H9 (cell line): ENCODE measurements around the gene ZNF646. TPM values are rescaled to one million over a fixed set of nuclear protein-coding genes. Genes with fewer than 3 reads are reported as not detected.

Experiments
- DNase-seq: peaks from one replicate; pipeline ENCODE4 v3.0.0-alpha.2; 2017
- H2AFZ ChIP-seq: one replicate; pipeline ENCODE4 v1.6.1; 2013; ENCODE audit warnings: mild to moderate bottlenecking, low read length, control low read depth, moderate library complexity
- H2AK5ac ChIP-seq: 2 replicates; pipeline ENCODE4 v1.6.1; 2013; ENCODE audit warnings: low read length, control low read depth, mixed read lengths; ENCODE audit not compliant: insufficient read length
- H2BK120ac ChIP-seq: one replicate; pipeline ENCODE4 v1.6.1; 2013; ENCODE audit warnings: low read depth, mild to moderate bottlenecking, low read length, control low read depth, inconsistent platforms; ENCODE audit not compliant: poor library complexity, severe bottlenecking
- H2BK12ac ChIP-seq: 2 replicates; pipeline ENCODE4 v1.6.1; 2013; ENCODE audit warnings: low read length, control low read depth, mixed read lengths, low read depth; ENCODE audit not compliant: insufficient read length
- H2BK15ac ChIP-seq: 2 replicates; pipeline ENCODE4 v1.6.1; 2013; ENCODE audit warnings: low read depth, low read length, control low read depth
- H2BK20ac ChIP-seq: one replicate; pipeline ENCODE4 v1.6.1; 2013; ENCODE audit warnings: low read depth, mild to moderate bottlenecking, low read length, control low read depth, inconsistent platforms; ENCODE audit not compliant: poor library complexity, severe bottlenecking
- H2BK5ac ChIP-seq: 2 replicates; pipeline ENCODE4 v1.6.1; 2013; ENCODE audit warnings: low read length, control low read depth, mixed read lengths; ENCODE audit not compliant: insufficient read length
- H3K14ac ChIP-seq: 2 replicates; pipeline ENCODE4 v1.6.1; 2013; ENCODE audit warnings: low read length, control low read depth; ENCODE audit not compliant: insufficient read depth
- H3K18ac ChIP-seq: 2 replicates; pipeline ENCODE4 v1.6.1; 2013; ENCODE audit warnings: low read depth, mild to moderate bottlenecking, mixed read lengths, low read length, control low read depth; ENCODE audit not compliant: insufficient read length
- H3K23ac ChIP-seq: 2 replicates; pipeline ENCODE4 v1.6.1; 2013; ENCODE audit warnings: low read length, control low read depth, mixed read lengths, low read depth; ENCODE audit not compliant: insufficient read length
- H3K23me2 ChIP-seq: 2 replicates; pipeline ENCODE4 v1.6.1; 2013; ENCODE audit warnings: low read depth, mild to moderate bottlenecking, mixed read lengths, low read length, control low read depth; ENCODE audit not compliant: insufficient read length, poor library complexity, severe bottlenecking
- H3K27ac ChIP-seq: 2 replicates; pipeline ENCODE4 v1.5.1; 2013; ENCODE audit warnings: low read length, control low read depth, mixed read lengths, low read depth; ENCODE audit not compliant: insufficient read length
- H3K27me3 ChIP-seq: 2 replicates; pipeline ENCODE4 v1.6.1; 2013; ENCODE audit warnings: low read length, control low read depth, inconsistent platforms; ENCODE audit not compliant: insufficient read depth
- H3K4ac ChIP-seq: 2 replicates; pipeline ENCODE4 v1.6.1; 2013; ENCODE audit warnings: low read depth, mild to moderate bottlenecking, control low read depth, inconsistent platforms, low read length, moderate library complexity
- H3K4me1 ChIP-seq: 2 replicates; pipeline ENCODE4 v1.6.1; 2013; ENCODE audit warnings: low read length, control low read depth, inconsistent platforms; ENCODE audit not compliant: insufficient read depth
- H3K4me2 ChIP-seq: 2 replicates; pipeline ENCODE4 v1.6.1; 2013; ENCODE audit warnings: low read length, control low read depth, mixed read lengths; ENCODE audit not compliant: insufficient read length, insufficient read depth
- H3K56ac ChIP-seq: 2 replicates; pipeline ENCODE4 v1.6.1; 2013; ENCODE audit warnings: low read depth, mild to moderate bottlenecking, mixed read lengths, low read length, control low read depth; ENCODE audit not compliant: insufficient read length
- H3K79me1 ChIP-seq: 2 replicates; pipeline ENCODE4 v1.6.1; 2013; ENCODE audit warnings: low read depth, mild to moderate bottlenecking, moderate library complexity, low read length, control low read depth, inconsistent platforms; ENCODE audit not compliant: insufficient read depth, poor library complexity, severe bottlenecking
- H3K79me2 ChIP-seq: 2 replicates; pipeline ENCODE4 v1.6.1; 2013; ENCODE audit warnings: low read length, control low read depth, inconsistent platforms; ENCODE audit not compliant: insufficient read depth
- H3K9ac ChIP-seq: 2 replicates; pipeline ENCODE4 v1.6.1; 2013; ENCODE audit warnings: low read length, control low read depth, mixed read lengths; ENCODE audit not compliant: insufficient read length; ENCODE audit errors: extremely low read depth
- H3K9me3 ChIP-seq: one replicate; pipeline ENCODE4 v1.6.1; 2013; ENCODE audit warnings: low read depth, low read length, inconsistent platforms; ENCODE audit not compliant: control insufficient read depth
- H3T11ph ChIP-seq: one replicate; pipeline ENCODE4 v1.6.1; 2013; ENCODE audit warnings: mild to moderate bottlenecking, low read length, control low read depth, inconsistent platforms
- H4K20me1 ChIP-seq: one replicate; pipeline ENCODE4 v1.6.1; 2013; ENCODE audit not compliant: control insufficient read depth, insufficient read length, insufficient read depth
- H4K5ac ChIP-seq: 2 replicates; pipeline ENCODE4 v1.6.1; 2013; ENCODE audit warnings: low read depth, mild to moderate bottlenecking, mixed read lengths, low read length, control low read depth; ENCODE audit not compliant: insufficient read length
- H4K8ac ChIP-seq: replicated peaks from 2 replicates; pipeline ENCODE4 v1.6.1; 2013; ENCODE audit warnings: low read length, control low read depth, mixed read lengths, low read depth; ENCODE audit not compliant: insufficient read length
- H4K91ac ChIP-seq: 2 replicates; pipeline ENCODE4 v1.6.1; 2013; ENCODE audit warnings: low read depth, mild to moderate bottlenecking, moderate library complexity, mixed read lengths, low read length, control low read depth; ENCODE audit not compliant: insufficient read length
- H3K27ac Mint-ChIP-seq, 3 experiments: 2 replicates in 2 of 3; 3 replicates in 1 of 3; pipeline ENCODE4 v1.8.0; 2020 to 2021; ENCODE audit warnings: mixed read lengths in 3 of 3, mild to moderate bottlenecking in 1 of 3, moderate library complexity in 1 of 3
- H3K27me3 Mint-ChIP-seq: 2 replicates; pipeline ENCODE4 v1.8.0; 2021; ENCODE audit warnings: low read depth, mild to moderate bottlenecking, moderate library complexity, mixed read lengths
- H3K36me3 Mint-ChIP-seq, 3 experiments: 2 replicates in 2 of 3; 3 replicates in 1 of 3; pipeline ENCODE4 v1.8.0; 2020 to 2021; ENCODE audit warnings: low read depth in 3 of 3, mixed read lengths in 3 of 3; ENCODE audit not compliant: insufficient read depth in 1 of 3
- H3K4me1 Mint-ChIP-seq, 2 experiments: 2 replicates each; pipeline ENCODE4 v1.8.0; 2020; ENCODE audit warnings: mixed read lengths in 2 of 2
- H3K4me3 Mint-ChIP-seq, 2 experiments: 2 replicates in 1 of 2; 3 replicates in 1 of 2; pipeline ENCODE4 v1.8.0; 2020 to 2021; ENCODE audit warnings: mild to moderate bottlenecking in 2 of 2, mixed read lengths in 2 of 2, moderate library complexity in 1 of 2
- H3K9me3 Mint-ChIP-seq, 2 experiments: 2 replicates in 1 of 2; 3 replicates in 1 of 2; pipeline ENCODE4 v1.8.0; 2020; ENCODE audit warnings: mild to moderate bottlenecking in 2 of 2, mixed read lengths in 2 of 2, moderate library complexity in 1 of 2
- WGBS: extraction: QIAGEN DNeasy Blood & Tissue Kit; methylation state at CpG from one replicate; pipeline ENCODE4 v1.1.7; 2013; ENCODE audit warnings: missing lambda C conversion rate, low lambda C conversion rate, mixed read lengths; ENCODE audit not compliant: insufficient read length; ENCODE audit errors: extremely low coverage; 5-methylcytosine and 5-hydroxymethylcytosine counted together
- total RNA-seq: library from RNA; stranded (reverse); gene quantifications from 2 replicates; pipeline ENCODE4 v1.2.1, GENCODE V29; 2021
- TF ChIP-seq, protein P1 (sequence below): fragments of 200-600 bp; sonication (generic); conservative IDR thresholded peaks from 3 replicates; pipeline ENCODE4 v1.8.0; 2021; ENCODE audit warnings: antibody characterized with exemption, mild to moderate bottlenecking

The ZNF646 gene
- total RNA-seq, 1 experiment from 2014 or later, result 29.2 TPM

DNA sequence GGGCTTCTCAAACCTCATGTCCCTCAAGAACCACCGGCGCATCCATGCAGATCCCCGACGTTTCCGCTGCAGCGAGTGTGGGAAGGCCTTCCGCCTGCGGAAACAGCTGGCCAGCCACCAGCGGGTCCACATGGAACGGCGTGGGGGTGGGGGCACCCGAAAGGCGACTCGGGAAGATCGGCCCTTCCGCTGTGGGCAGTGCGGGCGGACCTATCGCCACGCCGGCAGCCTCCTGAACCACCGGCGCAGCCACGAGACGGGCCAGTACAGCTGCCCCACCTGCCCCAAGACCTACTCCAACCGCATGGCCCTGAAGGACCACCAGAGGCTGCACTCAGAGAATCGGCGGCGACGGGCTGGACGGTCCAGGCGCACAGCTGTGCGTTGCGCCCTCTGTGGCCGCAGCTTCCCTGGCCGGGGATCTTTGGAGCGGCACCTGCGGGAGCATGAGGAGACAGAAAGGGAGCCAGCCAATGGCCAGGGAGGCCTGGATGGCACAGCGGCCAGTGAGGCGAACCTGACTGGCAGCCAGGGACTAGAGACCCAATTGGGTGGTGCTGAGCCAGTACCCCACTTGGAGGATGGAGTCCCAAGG, 5.9 kb downstream of the ZNF646 start:
- Histone ChIP-seq H2AFZ (no peak overlapping the region), H3K18ac (no peak overlapping the region), H3K79me2 (peaks cover 2% of the 10 kb centered on the region; the same call in 1 of the 2 replicates)

More for the DNA sequence above, 5.9 kb downstream of the ZNF646 start:
- Histone ChIP-seq H2AK5ac (no peak overlapping the region), H3K4ac (no peak overlapping the region), H3K14ac (no peak overlapping the region), H4K5ac (no peak overlapping the region), H4K20me1 (peaks cover 4% of the 10 kb centered on the region), H3T11ph (no peak overlapping the region), H3K9ac (no peak overlapping the region), H4K91ac (no peak overlapping the region), H3K4me2 (no peak overlapping the region), H3K23ac (no peak overlapping the region), H2BK12ac (no peak overlapping the region), H2BK20ac (no peak overlapping the region), H3K23me2 (no peaks in the 10 kb centered on the region), H2BK120ac (no peak overlapping the region), H3K4me1 (no peaks in the 10 kb centered on the region), H3K79me1 (no peaks in the 10 kb centered on the region), H3K27ac (no peak overlapping the region), H3K27me3 (no peaks in the 10 kb centered on the region), H3K56ac (no peak overlapping the region), H3K9me3 (no peaks in the 10 kb centered on the region), H2BK5ac (no peak overlapping the region), H4K8ac (no peak overlapping the region), H2BK15ac (no peak overlapping the region)
- H3K36me3 Mint-ChIP-seq, result peaks cover 31 to 59% (median 57%) of the 10 kb centered on the region in 3 experiments; a peak in 6 of 7 replicates
- TF ChIP-seq, protein P1, sequence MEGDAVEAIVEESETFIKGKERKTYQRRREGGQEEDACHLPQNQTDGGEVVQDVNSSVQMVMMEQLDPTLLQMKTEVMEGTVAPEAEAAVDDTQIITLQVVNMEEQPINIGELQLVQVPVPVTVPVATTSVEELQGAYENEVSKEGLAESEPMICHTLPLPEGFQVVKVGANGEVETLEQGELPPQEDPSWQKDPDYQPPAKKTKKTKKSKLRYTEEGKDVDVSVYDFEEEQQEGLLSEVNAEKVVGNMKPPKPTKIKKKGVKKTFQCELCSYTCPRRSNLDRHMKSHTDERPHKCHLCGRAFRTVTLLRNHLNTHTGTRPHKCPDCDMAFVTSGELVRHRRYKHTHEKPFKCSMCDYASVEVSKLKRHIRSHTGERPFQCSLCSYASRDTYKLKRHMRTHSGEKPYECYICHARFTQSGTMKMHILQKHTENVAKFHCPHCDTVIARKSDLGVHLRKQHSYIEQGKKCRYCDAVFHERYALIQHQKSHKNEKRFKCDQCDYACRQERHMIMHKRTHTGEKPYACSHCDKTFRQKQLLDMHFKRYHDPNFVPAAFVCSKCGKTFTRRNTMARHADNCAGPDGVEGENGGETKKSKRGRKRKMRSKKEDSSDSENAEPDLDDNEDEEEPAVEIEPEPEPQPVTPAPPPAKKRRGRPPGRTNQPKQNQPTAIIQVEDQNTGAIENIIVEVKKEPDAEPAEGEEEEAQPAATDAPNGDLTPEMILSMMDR, result no peak
- no peak overlapping the region for H3K27ac Mint-ChIP-seq
- no peak overlapping the region for H3K4me3 Mint-ChIP-seq
- peaks cover under 1 to 4% of the 10 kb centered on the region in 2 experiments for H3K4me1 Mint-ChIP-seq
- DNase-seq, result no peak
- no peaks in the 10 kb centered on the region for H3K9me3 Mint-ChIP-seq
- H3K27me3 Mint-ChIP-seq, result no peaks in the 10 kb centered on the region
- WGBS, result no CpG with 5 or more reads among the region's 40 CpGs
